Esophagus mucosa (tissue), 1 donor: Measurements from ENCODE around the gene UGT1A9. TPM values are rescaled to one million over a fixed set of nuclear protein-coding genes. Genes with fewer than 3 reads are reported as not detected.
A peak's percentile ranks its signal among the peaks of the same experiment; 100 is the strongest.
"Not testable (repeated sequence)": the region's sequence is repeated elsewhere in the genome, so short reads cannot be mapped to it uniquely, and the experiment has no call there.

Experiments used
- ATAC-seq: fragments of 200-7000 bp; cut with Tn5 transposase; one replicate; pipeline ENCODE4 v1.9.1; 2020
- total RNA-seq: library from RNA; stranded (reverse); gene quantifications from one replicate; pipeline ENCODE4 v1.2.4, GENCODE V29; 2023
- donor health status: DM: yes; HTN: yes; CAD: no.

Gene UGT1A9
- total RNA-seq, 1 donor from 2014 or later, result 0.08 TPM

- no peak for ATAC-seq
Measured at GRCh38 chr2:233680361-233681045, 8.8 kb downstream of the UGT1A9 start.

- peak; percentile 74 for ATAC-seq
Measured at GRCh38 chr2:233681521-233682099, 9.9 kb downstream of the UGT1A9 start, which contains the start of gene UGT1A7. Gene UGT1A7 (plus strand): TSS chr2:233681901. CDS start chr2:233681938, 37 bp downstream.

DNA sequence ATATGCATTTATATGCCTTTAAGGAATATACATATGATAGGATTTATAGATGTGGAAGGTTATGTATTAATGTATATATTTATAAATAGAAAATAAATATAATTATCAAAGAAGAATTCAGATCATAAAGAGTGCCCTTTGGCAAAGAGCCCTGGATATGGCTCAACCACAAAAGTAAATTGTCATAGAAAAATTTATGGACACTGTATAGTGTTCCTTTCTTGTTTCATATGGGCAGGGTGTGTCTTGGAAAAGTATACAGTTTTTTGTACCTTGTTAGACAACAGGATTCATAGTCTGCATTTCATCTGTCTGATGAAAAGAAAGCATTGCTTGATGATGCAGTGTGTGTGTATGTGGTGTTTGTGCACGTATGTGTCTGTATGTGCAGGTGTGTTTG lies 12.9 kb downstream of the UGT1A9 start:
- peak; percentile 13 for ATAC-seq

DNA sequence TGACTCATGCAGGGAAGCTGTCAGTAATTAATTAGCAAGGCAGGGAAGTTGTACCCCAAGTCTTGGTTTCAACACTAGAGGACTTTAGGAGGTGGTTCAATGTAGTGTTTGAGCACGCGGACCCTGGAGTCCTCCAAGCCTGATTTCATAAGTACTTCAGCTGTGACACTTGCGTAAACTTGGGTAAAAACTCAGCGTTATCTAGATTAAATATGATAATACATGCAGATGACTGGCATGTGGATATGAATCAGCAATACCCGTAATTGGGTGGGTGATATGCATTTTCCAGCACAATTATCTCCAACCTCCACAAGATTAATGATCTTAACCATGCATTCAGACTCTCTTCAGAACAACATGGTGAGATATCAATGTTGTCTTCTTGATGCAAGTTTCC lies 15.2 kb downstream of the UGT1A9 start:
- ATAC-seq, result no peak

- ATAC-seq, result no peak
Measured at GRCh38 chr2:233688341-233688740, 16.6 kb downstream of the UGT1A9 start.

GRCh38 chr2:233689031-233689430 lies 17.3 kb downstream of the UGT1A9 start:
- ATAC-seq, result no peak

DNA sequence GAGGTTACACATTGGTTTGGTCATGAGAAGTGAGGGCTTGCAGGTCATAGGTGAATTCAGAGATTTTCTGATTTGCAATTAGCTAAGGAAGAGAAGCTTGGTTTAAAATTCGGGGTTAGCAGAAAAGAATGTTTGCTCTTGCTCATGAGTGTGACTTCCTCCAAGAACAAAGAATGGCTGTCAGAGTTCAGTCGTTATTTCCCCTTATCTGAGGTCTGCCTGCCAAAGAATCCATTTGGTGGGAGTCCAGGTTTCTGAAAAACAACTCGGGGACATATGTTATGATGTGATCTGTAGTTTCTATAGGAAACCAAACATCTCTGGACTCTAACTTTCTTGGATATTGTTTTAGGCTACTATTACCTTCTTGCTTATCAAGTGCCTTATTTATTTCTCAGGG lies 17.8 kb downstream of the UGT1A9 start:
- ATAC-seq, result no peak

- ATAC-seq, result peak; percentile 45
Measured at GRCh38 chr2:233690444-233690843, 18.7 kb downstream of the UGT1A9 start.

DNA sequence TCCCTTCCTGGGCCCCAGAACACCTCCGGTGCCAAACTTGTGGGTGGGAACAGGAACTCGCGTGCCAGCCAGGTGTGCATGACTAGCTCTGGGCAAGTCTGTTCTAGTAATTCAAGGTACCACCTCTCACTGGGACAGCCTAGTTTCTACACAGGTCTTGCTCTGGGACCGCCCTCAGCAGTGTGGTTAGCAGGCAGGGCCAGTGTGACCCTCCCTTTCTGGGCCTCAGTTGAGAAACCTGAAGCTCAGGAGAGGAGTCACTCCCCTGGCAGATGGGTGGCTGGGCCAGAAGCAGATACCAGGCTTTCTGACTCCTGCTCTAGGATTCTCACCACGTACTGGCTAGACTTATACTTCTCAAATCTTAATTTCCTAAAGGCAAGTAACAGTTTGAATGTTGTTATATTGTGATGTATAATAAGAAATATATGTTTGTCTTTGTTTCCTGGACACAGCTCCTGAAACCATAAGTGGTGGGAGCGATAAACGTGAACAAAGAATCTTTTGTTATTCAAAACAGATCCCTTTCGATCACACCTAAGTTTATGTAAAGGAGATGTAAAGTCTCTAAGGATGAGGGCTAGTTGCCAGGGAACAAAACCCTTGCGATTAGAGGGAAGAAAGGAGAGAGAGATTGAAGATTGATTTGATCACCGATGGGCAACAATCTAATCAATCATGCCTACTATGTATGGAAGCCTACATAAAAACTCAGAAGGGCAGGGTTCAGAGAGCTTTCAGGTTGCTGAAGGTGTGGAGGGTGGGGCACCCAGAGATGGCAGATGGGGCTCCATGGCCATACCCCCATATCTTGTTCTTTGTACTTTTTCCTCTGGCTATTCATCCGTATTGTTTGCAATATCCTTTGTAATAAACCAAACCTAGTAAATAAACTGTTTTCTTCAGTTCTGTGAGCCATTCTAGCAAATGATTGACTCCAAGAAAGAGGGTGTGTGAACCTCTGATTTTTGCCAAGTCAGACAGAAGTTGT lies 20.0 kb downstream of the UGT1A9 start:
- ATAC-seq, result peak; percentile 99

DNA sequence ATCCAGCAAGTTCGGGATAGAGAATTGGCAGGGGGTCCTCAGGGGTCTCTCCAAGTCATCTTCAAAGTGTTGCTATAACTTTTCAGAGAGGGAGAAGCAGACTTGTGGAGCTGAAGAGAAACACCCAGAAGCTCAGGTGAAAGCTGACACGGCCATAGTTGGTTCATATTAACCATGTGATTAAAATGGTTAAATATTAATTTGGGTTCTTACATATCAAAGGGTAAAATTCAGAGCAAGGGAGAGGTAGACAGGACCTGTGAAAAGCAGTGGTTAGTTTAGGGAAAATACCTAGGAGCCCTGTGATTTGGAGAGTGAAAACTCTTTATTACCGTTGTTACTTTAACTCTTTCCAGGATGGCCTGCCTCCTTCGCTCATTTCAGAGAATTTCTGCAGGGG lies 20.9 kb downstream of the UGT1A9 start, which contains the start of gene UGT1A6:
UGT1A6 (plus strand) TSS at position 243 of the 400 bp plus-strand sequence; CDS start at position 358, 115 bp downstream.
- ATAC-seq, result no peak

DNA sequence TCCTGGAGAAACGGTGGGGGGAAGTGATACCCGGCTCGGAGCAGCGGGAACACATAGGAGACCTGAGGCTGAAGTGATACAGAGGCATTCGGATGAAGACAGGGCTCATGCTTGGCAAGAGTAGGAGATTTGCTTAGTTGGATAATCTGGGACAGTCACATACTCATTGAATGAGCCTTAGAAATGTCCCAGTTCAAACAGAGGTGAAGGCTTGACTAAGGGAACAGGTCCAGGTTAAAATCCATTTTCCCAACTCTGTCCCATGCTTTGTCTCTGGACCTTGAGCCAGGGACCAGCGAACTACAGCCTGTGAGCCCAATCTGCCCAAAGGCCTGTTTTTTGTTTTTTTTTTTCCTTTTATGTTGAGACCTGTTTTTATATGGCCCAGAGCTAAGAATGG lies 22.3 kb downstream of the UGT1A9 start:
- no peak for ATAC-seq

GRCh38 chr2:233698740-233699139 lies 27.0 kb downstream of the UGT1A9 start:
- no peak for ATAC-seq

DNA sequence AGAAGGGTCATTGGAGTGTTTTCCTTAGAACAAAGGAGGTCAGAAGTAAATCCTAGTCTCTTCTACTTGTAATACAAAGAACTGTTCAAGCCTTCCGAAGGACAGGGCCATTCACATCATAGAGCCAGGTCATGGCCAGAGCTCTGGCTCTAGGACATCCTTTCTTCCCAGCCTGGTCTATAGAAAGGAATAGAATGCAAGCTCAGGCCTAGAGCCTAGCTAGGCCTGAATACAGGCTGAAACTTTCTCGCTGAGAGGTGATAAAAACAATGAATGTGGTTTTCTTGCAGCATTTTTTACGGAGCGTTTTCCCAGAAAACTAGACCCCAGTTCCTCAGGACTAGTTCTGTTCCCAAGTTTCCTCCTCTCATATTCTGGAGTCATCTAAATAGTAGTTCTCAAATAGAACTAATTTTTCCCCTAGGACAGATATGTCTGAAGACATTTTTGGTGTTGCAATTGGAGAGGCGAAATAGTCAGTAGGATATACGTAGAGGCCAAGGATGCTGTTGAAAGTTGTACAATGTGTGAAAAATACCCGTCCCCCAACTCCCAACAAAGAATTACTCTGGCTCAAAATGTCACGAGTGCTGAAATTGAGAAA lies 27.8 kb downstream of the UGT1A9 start:
- no peak for ATAC-seq

DNA sequence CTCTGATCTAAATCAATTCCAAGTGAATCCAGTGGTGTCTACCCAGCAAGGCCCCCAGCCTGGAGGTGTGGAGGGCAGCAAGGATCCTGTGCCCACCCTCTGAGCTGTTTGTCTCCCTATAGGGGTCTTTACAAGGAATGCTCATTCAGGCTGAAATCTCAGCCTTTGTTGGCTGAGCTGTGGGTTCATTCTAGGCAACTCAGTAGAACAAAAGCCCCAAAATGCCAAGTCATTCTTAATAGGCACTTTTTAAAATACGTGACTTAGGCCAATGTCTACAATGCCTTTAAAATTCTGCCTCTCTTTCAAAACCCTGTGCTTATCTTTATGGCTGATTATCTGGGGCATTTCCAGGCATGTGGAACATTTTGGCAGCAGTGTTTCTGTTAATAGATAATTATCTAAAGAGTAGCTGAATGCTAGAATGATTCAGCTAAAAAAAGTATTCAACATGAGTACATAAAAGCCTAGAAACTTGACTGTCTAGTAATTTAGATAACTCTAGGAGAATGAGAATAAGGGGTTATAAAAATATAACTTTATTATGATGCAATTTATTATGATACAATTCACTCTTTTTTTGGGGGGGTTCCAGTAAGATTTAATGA lies 28.4 kb downstream of the UGT1A9 start:
- peak; percentile 57 for ATAC-seq

GRCh38 chr2:233700842-233701241 lies 29.1 kb downstream of the UGT1A9 start:
- ATAC-seq, result not testable (repeated sequence)

DNA sequence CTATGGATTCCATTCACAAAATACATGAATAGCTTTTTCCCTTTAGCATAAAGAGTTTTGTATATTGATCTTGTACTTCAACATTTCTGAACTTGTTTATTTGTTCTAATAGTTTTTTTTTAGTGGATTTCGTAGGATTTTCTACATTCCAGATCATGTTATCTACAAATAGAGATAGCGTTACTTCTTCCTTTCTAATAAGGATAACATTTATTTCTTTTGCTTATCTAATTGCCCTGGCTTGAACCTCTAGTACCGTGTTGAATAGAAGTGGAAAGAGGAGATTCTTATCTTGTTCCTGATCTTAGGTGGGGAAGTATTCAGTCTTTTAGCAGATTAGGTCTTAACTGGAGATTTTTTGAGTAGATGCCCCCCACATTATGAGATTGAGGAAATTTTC lies 30.5 kb downstream of the UGT1A9 start:
- ATAC-seq, result no peak

- peak; percentile 92 for ATAC-seq
Measured at GRCh38 chr2:233705911-233706506, 34.3 kb downstream of the UGT1A9 start.

GRCh38 chr2:233706720-233707119 lies 35.0 kb downstream of the UGT1A9 start:
- ATAC-seq, result peak; percentile 22

GRCh38 chr2:233707940-233708644 lies 36.4 kb downstream of the UGT1A9 start:
- peak; percentile 46 for ATAC-seq

DNA sequence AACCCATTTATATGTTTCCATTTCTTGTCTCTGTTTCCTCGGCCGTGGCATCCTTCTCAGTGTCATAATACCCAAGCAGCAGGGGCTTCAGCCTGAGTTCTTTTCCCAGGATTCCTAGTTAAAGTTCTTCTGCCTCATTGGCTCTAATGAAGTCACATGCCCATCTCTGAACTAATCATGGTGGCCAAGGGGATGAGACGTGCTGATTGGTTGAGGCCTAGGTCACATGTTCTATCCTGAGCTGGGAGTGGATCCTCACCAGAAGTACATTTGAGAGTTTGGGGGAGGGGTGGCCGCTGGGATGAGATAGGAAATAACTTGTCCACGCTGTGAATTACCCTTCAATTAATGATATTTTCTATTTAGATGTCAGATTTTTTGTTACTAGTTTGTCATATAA lies 37.2 kb downstream of the UGT1A9 start:
- ATAC-seq, result no peak
